NCI-H82 (cell line): ENCODE measurements around the gene LDB2.
A peak's percentile ranks its signal among the peaks of the same experiment; 100 is the strongest.
"Not testable (repeated sequence)": the region's sequence is repeated elsewhere in the genome, so short reads cannot be mapped to it uniquely, and the experiment has no call there.

Source experiments
- DNase-seq: peaks from one replicate; lab custom pipeline; 2025; lab: John Stamatoyannopoulos, UW

The LDB2 gene

GRCh38 chr4:16544869-16545268 lies 353.6 kb downstream of the LDB2 start:
- DNase-seq, result no peak

- no peak for DNase-seq
Observed at GRCh38 chr4:16544251-16544721, 354.2 kb downstream of the LDB2 start.

- no peak for DNase-seq
Observed at GRCh38 chr4:16537926-16538325, 360.5 kb downstream of the LDB2 start.

- no peak for DNase-seq
Observed at GRCh38 chr4:16532240-16532970, 366.0 kb downstream of the LDB2 start.

GRCh38 chr4:16530688-16531635 lies 367.5 kb downstream of the LDB2 start:
- DNase-seq, result no peak

GRCh38 chr4:16524911-16525554 lies 373.4 kb downstream of the LDB2 start:
- no peak for DNase-seq

- no peak for DNase-seq
Observed at GRCh38 chr4:16524406-16524805, 374.0 kb downstream of the LDB2 start.

GRCh38 chr4:16523526-16523925 lies 374.9 kb downstream of the LDB2 start:
- DNase-seq, result not testable (repeated sequence)

- no peak for DNase-seq
Observed at GRCh38 chr4:16521156-16521915, 377.1 kb downstream of the LDB2 start.

GRCh38 chr4:16516796-16517439 lies 381.5 kb downstream of the LDB2 start:
- peak; percentile 45 for DNase-seq

- DNase-seq, result no peak
Observed at GRCh38 chr4:16513876-16514275, 384.6 kb downstream of the LDB2 start.

- no peak for DNase-seq
Observed at GRCh38 chr4:16508968-16509367, 389.5 kb downstream of the LDB2 start.

GRCh38 chr4:16505726-16506125 lies 392.7 kb downstream of the LDB2 start:
- peak; percentile 56 for DNase-seq

GRCh38 chr4:16505267-16505666 lies 393.2 kb downstream of the LDB2 start:
- DNase-seq, result no peak

GRCh38 chr4:16503421-16504100 lies 394.9 kb downstream of the LDB2 start:
- DNase-seq, result no peak

GRCh38 chr4:16498978-16499377 lies 399.5 kb downstream of the LDB2 start:
- DNase-seq, result no peak

- DNase-seq, result no peak
Observed at GRCh38 chr4:16496501-16496900, 401.9 kb downstream of the LDB2 start.

GRCh38 chr4:16492872-16493271 lies 405.6 kb downstream of the LDB2 start:
- no peak for DNase-seq

GRCh38 chr4:16489226-16489625 lies 409.2 kb downstream of the LDB2 start:
- no peak for DNase-seq

GRCh38 chr4:16488084-16488483 lies 410.4 kb downstream of the LDB2 start:
- DNase-seq, result no peak

GRCh38 chr4:16484711-16485110 lies 413.7 kb downstream of the LDB2 start:
- no peak for DNase-seq
